ENCODE data around the gene HACD3. TPM values are rescaled to one million over a fixed set of nuclear protein-coding genes. Genes with fewer than 3 reads are reported as not detected.

HACD3 gene
- total and polyA plus RNA-seq, 4 donors, result 49.6 to 89.1 (median 65.0) TPM

DNA sequence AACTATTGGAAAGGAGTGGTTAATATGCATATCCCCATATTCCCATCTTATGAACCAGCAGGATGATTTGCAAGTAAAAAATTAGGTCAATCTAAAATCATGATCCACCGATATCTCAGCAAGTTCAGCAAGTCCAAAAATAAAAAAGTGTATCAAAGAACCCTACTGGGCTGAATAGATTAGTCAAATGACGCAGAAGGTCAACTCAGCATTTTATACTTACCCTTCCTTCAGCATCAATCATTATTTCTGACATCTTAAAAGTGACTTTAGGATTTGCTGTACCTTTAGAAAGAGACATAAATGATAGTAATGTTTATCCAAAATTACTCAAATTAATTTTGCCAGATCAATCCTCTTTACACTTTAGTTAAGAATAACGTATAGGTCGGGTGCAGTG is 45.4 kb upstream of the HACD3 start:
- WGBS, result 96% methylated on average over 4 of the region's 4 CpGs
- Histone ChIP-seq H3K4me1 (ENCODE audit: control insufficient read depth in 4 of 4, insufficient read depth in 4 of 4, low read length in 3 of 4) (no peaks in the 10 kb centered on the region), H3K36me3 (ENCODE audit: control insufficient read depth in 4 of 4, insufficient read depth in 3 of 4, low read depth in 1 of 4, low read length in 3 of 4) (peaks cover 12 to 48% (median 32%) of the 10 kb centered on the region in 4 donors), H3K4me3 (ENCODE audit: low read depth in 1 of 3, low read length in 3 of 3) (no peak overlapping the region), H3K27ac (ENCODE audit: low read depth in 1 of 2, low read length in 2 of 2) (no peak overlapping the region), H3K9ac (ENCODE audit: low read depth in 1 of 2, low read length in 2 of 2) (no peak overlapping the region), H3K27me3 (ENCODE audit: control insufficient read depth in 4 of 4, insufficient read depth in 4 of 4, low read length in 3 of 4) (no peaks in the 10 kb centered on the region), H3K9me3 (ENCODE audit: control insufficient read depth in 4 of 4, low read length in 3 of 4) (no peaks in the 10 kb centered on the region)
- TF ChIP-seq JUND (IDR thresholded peaks at IDR 0.05) (no peak), YY1 (IDR thresholded peaks at IDR 0.05) (no peak), NR2F2 (IDR thresholded peaks at IDR 0.05) (no peak), TAF1 (conservative IDR thresholded peaks at IDR 0.05) (no peak), EGR1 (IDR thresholded peaks at IDR 0.05; ENCODE audit: low read depth in 2 of 2) (no peak), SP1 (IDR thresholded peaks at IDR 0.05) (no peak), HNF4A (conservative IDR thresholded peaks at IDR 0.05) (no peak), GABPA (IDR thresholded peaks at IDR 0.05 in 1 of 2, conservative IDR thresholded peaks at IDR 0.05 in 1 of 2) (no peak)
- TF ChIP-seq, protein P1, sequence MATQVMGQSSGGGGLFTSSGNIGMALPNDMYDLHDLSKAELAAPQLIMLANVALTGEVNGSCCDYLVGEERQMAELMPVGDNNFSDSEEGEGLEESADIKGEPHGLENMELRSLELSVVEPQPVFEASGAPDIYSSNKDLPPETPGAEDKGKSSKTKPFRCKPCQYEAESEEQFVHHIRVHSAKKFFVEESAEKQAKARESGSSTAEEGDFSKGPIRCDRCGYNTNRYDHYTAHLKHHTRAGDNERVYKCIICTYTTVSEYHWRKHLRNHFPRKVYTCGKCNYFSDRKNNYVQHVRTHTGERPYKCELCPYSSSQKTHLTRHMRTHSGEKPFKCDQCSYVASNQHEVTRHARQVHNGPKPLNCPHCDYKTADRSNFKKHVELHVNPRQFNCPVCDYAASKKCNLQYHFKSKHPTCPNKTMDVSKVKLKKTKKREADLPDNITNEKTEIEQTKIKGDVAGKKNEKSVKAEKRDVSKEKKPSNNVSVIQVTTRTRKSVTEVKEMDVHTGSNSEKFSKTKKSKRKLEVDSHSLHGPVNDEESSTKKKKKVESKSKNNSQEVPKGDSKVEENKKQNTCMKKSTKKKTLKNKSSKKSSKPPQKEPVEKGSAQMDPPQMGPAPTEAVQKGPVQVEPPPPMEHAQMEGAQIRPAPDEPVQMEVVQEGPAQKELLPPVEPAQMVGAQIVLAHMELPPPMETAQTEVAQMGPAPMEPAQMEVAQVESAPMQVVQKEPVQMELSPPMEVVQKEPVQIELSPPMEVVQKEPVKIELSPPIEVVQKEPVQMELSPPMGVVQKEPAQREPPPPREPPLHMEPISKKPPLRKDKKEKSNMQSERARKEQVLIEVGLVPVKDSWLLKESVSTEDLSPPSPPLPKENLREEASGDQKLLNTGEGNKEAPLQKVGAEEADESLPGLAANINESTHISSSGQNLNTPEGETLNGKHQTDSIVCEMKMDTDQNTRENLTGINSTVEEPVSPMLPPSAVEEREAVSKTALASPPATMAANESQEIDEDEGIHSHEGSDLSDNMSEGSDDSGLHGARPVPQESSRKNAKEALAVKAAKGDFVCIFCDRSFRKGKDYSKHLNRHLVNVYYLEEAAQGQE (IDR thresholded peaks at IDR 0.05), result no peak
- TF ChIP-seq, protein P2, sequence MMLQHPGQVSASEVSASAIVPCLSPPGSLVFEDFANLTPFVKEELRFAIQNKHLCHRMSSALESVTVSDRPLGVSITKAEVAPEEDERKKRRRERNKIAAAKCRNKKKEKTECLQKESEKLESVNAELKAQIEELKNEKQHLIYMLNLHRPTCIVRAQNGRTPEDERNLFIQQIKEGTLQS (IDR thresholded peaks at IDR 0.05), result no peak
- TF ChIP-seq, protein P3, sequence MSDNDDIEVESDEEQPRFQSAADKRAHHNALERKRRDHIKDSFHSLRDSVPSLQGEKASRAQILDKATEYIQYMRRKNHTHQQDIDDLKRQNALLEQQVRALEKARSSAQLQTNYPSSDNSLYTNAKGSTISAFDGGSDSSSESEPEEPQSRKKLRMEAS (IDR thresholded peaks at IDR 0.05), result no peak
- DNase-seq (ENCODE audit: low spot score), result no peak

DNA sequence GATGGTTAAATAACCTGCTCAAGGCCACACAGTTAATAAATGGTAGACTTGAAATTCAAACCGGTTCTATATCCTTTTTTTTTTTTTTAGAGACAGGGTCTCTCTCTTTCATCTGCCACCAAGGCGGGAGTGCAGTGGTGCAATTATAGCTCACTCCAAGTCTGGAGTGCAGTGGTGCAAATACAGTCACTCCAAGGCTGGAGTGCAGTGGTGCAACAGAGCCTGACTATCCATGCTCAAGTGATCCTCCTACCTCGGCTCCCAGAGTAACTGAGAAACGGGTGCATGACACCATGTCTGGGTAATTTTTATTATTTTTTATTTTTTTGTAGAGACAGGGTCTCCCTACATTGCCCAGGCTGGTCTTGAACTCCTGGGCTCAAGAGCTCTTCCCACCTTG is 36.2 kb upstream of the HACD3 start:
- DNase-seq (ENCODE audit: low spot score), result no peak
- Histone ChIP-seq H3K4me1 (ENCODE audit: control insufficient read depth in 4 of 4, insufficient read depth in 4 of 4, low read length in 3 of 4) (no peaks in the 10 kb centered on the region), H3K27ac (ENCODE audit: low read depth in 1 of 2, low read length in 2 of 2) (no peak overlapping the region), H3K27me3 (ENCODE audit: control insufficient read depth in 4 of 4, insufficient read depth in 4 of 4, low read length in 3 of 4) (no peaks in the 10 kb centered on the region), H3K4me3 (ENCODE audit: low read depth in 1 of 3, low read length in 3 of 3) (no peak overlapping the region), H3K9me3 (ENCODE audit: control insufficient read depth in 4 of 4, low read length in 3 of 4) (no peaks in the 10 kb centered on the region), H3K36me3 (ENCODE audit: control insufficient read depth in 4 of 4, insufficient read depth in 3 of 4, low read depth in 1 of 4, low read length in 3 of 4) (peaks cover 16 to 31% (median 24%) of the 10 kb centered on the region in 4 donors), H3K9ac (ENCODE audit: low read depth in 1 of 2, low read length in 2 of 2) (no peak overlapping the region)
- TF ChIP-seq, protein P1 (IDR thresholded peaks at IDR 0.05), result no peak
- TF ChIP-seq, protein P4, sequence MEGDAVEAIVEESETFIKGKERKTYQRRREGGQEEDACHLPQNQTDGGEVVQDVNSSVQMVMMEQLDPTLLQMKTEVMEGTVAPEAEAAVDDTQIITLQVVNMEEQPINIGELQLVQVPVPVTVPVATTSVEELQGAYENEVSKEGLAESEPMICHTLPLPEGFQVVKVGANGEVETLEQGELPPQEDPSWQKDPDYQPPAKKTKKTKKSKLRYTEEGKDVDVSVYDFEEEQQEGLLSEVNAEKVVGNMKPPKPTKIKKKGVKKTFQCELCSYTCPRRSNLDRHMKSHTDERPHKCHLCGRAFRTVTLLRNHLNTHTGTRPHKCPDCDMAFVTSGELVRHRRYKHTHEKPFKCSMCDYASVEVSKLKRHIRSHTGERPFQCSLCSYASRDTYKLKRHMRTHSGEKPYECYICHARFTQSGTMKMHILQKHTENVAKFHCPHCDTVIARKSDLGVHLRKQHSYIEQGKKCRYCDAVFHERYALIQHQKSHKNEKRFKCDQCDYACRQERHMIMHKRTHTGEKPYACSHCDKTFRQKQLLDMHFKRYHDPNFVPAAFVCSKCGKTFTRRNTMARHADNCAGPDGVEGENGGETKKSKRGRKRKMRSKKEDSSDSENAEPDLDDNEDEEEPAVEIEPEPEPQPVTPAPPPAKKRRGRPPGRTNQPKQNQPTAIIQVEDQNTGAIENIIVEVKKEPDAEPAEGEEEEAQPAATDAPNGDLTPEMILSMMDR (IDR thresholded peaks at IDR 0.05; ENCODE audit: low read depth, low read length, missing input control), result no peak
- TF ChIP-seq HNF4G (IDR thresholded peaks at IDR 0.05) (no peak), YY1 (IDR thresholded peaks at IDR 0.05) (no peak), EGR1 (IDR thresholded peaks at IDR 0.05; ENCODE audit: low read depth in 2 of 2) (no peak), SP1 (IDR thresholded peaks at IDR 0.05) (no peak), RXRA (IDR thresholded peaks at IDR 0.05) (no peak), GABPA (IDR thresholded peaks at IDR 0.05 in 1 of 2, conservative IDR thresholded peaks at IDR 0.05 in 1 of 2) (no peak), TAF1 (conservative IDR thresholded peaks at IDR 0.05) (no peak), JUND (IDR thresholded peaks at IDR 0.05) (no peak), FOXA2 (IDR thresholded peaks at IDR 0.05) (no peak), HNF4A (conservative IDR thresholded peaks at IDR 0.05) (no peak), FOXA1 (IDR thresholded peaks at IDR 0.05) (no peak), NR2F2 (IDR thresholded peaks at IDR 0.05) (no peak), RAD21 (IDR thresholded peaks at IDR 0.05) (no peak)
- TF ChIP-seq, protein P2 (IDR thresholded peaks at IDR 0.05), result no peak
- TF ChIP-seq, protein P5, sequence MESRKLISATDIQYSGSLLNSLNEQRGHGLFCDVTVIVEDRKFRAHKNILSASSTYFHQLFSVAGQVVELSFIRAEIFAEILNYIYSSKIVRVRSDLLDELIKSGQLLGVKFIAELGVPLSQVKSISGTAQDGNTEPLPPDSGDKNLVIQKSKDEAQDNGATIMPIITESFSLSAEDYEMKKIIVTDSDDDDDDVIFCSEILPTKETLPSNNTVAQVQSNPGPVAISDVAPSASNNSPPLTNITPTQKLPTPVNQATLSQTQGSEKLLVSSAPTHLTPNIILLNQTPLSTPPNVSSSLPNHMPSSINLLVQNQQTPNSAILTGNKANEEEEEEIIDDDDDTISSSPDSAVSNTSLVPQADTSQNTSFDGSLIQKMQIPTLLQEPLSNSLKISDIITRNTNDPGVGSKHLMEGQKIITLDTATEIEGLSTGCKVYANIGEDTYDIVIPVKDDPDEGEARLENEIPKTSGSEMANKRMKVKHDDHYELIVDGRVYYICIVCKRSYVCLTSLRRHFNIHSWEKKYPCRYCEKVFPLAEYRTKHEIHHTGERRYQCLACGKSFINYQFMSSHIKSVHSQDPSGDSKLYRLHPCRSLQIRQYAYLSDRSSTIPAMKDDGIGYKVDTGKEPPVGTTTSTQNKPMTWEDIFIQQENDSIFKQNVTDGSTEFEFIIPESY (IDR thresholded peaks at IDR 0.05), result no peak
- TF ChIP-seq, protein P3 (IDR thresholded peaks at IDR 0.05), result no peak
- WGBS, result 93% methylated on average over 4 of the region's 4 CpGs
